Ishikawa (cell line): Measurements from ENCODE around the gene HBEGF.

Experiments
- EGR1 ChIP-seq: IDR thresholded peaks from 2 replicates; pipeline ENCODE4 v1.6.1; 2012
- TAF1 ChIP-seq: IDR thresholded peaks from 2 replicates; pipeline ENCODE4 v1.6.1; 2012; ENCODE audit warnings: low read depth, mild to moderate bottlenecking
- YY1 ChIP-seq: IDR thresholded peaks from 2 replicates; pipeline ENCODE4 v1.6.1; 2012; ENCODE audit warnings: low read depth

DNA sequence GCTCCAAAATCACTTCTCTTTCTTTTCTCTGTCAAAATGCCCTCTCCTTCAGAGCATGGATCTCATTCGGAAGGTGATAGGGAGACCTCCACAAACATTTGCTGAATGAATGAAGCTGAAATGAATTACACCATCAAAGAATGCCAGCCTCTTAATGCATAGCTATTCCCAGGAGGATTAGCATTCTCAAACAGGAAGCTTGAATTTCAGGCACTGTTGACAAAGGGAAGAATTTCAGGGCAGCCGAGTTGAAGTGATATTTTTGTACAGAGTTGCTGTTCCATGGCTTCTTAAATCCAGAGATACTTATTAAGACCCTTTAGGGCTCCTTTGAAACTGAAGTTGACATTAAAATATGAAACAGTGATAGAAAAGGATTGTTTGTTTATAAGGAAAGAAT, 18.8 kb downstream of the HBEGF start:
- TF ChIP-seq YY1 (no peak), EGR1 (no peak), TAF1 (no peak)
